GM21576 (cell line): Measurements from ENCODE around the gene MUC5B.
"Not testable (repeated sequence)": the region's sequence is repeated elsewhere in the genome, so short reads cannot be mapped to it uniquely, and the experiment has no call there.

Source experiments
- ATAC-seq: cut with Tn5 transposase; IDR thresholded peaks from one replicate; pipeline ENCODE4 v1.9.1; 2021; ENCODE audit warnings: mild to moderate bottlenecking, moderate library complexity; ENCODE audit not compliant: unreplicated experiment

The MUC5B gene

DNA sequence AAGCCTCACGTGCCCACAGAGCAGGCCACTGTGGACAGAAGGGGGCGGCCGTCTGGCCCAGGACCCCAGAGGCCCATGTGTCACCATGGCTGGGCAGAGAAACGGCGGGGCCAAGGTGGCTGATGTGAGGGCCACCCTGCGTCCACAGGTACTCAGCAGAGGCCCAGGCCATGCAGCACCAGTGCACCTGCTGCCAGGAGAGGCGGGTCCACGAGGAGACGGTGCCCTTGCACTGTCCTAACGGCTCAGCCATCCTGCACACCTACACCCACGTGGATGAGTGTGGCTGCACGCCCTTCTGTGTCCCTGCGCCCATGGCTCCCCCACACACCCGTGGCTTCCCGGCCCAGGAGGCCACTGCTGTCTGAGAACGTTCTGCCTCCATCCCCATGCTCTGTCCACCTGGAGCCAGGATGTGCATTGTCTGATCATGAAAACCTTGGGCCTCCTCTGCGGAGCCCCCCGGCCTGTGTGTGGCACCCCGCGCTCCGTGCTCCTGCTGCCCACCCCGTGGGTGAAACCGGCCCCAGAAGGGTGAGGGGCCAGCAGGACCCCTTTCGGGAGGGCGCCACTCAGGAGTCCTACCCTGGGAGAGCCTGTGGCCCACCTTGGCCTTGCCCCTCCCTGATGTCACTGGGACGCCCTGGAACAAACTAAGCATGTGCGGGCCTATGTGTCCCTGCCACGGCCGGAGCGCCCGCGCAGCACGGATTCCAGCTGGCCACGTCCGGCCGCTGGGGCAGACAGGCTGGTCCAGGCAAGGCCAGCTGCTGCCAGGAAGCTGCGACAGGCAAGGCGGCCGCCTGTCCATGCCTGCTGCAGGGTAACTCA is 38.6 kb downstream of the MUC5B start:
- no peak for ATAC-seq

- peak; percentile 89 for ATAC-seq
Measured at GRCh38 chr11:1262172-1263006, 39.5 kb downstream of the MUC5B start.

GRCh38 chr11:1263010-1263409 is 40.1 kb downstream of the MUC5B start:
- peak; percentile 7 for ATAC-seq

DNA sequence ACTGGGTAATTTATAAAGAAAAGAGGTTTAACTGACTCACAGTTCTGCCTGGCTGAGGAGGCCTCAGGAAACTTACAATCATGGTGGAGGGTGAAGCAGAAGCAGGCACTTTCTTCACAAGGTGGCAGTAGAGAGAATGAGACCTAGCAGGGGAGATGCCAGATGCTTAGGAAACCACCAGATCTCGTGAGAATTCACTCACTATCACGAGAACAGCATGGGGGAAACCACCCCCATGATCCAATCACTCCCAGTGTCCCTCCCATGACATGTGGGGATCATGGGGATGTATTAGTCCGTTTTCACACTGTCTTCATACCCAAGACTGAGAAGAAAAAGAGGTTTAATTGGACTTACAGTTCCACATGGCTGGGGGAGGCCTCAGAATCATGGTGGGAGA is 41.6 kb downstream of the MUC5B start:
- not testable (repeated sequence) for ATAC-seq

GRCh38 chr11:1265480-1265879 is 42.6 kb downstream of the MUC5B start:
- ATAC-seq, result not testable (repeated sequence)

- ATAC-seq, result not testable (repeated sequence)
Measured at GRCh38 chr11:1266976-1267375, 44.1 kb downstream of the MUC5B start.

DNA sequence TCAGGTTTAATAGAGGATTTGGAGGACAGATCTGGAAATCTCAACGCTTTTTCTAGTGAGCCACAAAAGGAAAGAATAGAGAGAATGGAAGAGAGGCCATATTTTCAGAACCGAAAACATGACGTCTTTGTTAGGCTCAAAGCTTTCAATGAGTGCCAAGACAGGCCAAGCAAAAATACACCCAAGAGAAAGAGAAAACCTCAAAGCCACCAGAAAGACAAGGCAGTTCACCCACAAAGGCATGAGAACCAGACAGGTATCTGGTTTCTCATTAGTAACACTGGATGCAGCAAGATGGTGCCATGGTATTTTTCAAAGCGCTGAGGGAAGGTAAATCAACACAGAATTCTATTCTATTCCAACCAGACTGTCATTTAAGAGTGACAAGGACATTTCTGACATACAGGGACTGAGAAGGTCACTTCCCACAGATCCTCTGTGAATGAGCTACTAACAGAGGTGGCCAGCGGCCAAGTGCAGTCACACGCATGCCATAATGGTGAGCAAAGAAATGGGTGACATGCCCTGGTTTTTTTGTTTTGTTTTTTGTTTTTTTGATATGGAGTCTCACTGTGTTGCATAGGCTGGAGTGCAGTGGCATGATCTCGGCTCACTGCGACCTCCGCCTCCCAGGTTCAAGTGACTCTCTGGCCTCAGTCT is 44.7 kb downstream of the MUC5B start:
- no peak for ATAC-seq

- no peak for ATAC-seq
Measured at GRCh38 chr11:1269957-1270356, 47.1 kb downstream of the MUC5B start.

- ATAC-seq, result no peak
Measured at GRCh38 chr11:1270476-1270875, 47.6 kb downstream of the MUC5B start.

DNA sequence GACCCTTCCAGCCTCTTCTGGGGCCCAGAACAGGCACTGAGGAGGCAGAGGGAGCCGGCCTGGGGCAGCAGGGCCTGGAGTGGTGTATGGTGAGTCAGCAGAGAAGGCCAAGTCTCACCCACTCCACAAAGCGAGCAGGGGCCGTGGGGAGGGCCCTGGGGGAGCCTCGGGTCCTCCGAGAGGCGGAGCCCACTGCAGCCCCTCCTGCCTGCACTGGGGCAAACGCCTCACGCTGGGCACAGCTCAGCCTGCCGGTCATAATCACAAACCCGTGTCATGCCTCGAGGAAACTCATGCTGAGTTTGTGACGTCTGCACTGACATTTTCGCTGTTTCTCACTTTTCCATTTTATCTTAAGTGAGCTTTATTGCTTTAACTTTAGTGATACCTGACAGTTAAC is 48.1 kb downstream of the MUC5B start:
- ATAC-seq, result no peak

DNA sequence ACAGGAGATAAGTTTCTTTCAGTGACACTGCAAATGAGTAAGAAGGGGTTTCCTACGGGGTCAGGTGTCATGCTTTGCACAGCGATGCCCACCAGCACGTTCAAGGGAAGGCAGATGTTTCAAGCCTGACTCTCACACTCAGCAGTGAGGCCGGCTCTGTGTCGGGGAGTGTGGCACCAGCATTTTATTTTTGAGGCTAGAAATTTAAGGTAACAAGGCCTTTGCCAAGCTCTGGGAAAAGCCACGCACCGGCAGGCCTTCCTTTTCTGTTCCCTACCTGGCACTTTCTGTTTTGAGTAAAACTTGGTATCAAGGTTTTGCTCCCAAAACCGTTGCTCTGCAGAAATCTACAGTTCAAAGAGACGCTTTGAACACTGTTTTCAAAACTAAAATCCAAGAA is 48.5 kb downstream of the MUC5B start:
- ATAC-seq, result no peak

DNA sequence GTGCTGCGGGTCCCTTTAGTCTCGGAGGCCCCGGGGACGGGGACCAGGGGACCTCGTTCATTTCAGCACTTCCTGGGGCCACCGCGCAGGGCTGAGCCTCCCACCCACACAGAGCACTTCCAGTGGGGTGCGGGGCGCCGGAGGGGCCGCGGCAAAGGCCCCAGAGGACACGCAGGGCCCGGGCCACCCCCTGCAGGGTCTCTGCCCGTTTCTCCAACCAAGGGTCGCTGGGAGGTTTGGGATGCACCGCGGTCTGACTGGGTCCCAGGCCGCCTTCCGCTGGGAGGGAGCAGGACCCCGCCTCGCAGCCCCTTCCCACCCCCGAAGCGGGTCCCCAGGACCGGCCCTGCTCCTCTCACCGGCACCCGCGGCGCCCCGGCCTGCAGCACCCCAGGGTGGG is 49.1 kb downstream of the MUC5B start:
- ATAC-seq, result no peak

- no peak for ATAC-seq
Measured at GRCh38 chr11:1272531-1272930, 49.7 kb downstream of the MUC5B start.

DNA sequence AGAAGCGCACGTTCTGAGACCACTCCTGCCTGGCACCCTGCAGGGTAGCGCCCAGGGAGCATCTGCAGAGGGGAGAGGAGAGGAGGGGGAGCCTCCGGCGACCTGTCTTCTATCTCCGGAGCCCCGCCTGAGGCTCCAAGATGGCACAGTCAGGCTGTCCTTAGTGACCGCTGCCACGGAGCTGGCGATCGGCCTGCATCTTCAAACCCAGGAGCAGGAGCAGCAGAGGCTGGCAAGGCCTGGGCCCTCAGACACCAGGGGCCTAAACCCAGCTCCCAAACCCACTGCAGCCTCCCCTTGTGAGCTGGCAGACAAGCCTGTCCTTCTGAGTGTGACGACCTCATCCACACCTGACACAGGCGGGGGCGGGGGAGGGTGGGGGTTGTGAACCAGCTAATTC is 51.6 kb downstream of the MUC5B start:
- ATAC-seq, result no peak

GRCh38 chr11:1275021-1275420 is 52.2 kb downstream of the MUC5B start:
- ATAC-seq, result no peak

- ATAC-seq, result no peak
Measured at GRCh38 chr11:1276041-1276790, 53.4 kb downstream of the MUC5B start.

DNA sequence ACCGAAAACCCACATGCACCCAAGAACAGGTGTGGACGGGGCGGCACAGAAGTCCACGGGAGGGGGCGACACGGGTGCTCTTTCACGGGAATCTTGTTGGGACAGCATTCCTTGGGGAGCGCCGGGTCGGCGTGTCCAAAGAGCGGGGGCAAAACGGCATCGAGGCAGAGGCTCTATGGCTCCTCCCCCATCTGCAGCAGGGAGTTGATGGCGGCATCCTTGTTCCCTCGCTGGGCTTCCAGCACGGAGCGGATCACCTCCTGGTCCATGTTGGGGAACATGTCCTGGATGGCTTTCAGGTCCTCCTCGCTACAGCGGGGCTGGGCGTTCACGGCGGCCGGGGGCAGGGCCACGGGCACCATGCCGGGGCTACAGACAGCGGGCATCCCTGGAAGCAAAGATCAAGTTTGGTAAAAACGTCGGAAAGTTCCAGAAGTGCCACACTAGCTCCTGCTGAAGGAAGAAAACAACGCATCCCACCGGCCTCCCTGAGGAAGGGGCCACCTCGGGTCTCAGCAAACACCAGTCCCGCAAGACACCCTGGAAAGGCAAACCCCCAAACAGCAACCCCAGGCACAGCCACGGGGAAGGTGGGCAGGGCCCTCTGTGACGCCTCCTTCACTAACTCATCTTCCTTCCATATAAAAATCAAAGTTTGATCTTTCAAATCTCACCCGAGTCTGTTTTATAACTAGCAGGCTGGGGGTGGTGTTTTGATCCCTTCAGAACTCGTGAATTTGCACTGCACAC is 54.2 kb downstream of the MUC5B start:
- no peak for ATAC-seq

GRCh38 chr11:1277936-1278512 is 55.2 kb downstream of the MUC5B start:
- ATAC-seq, result no peak

DNA sequence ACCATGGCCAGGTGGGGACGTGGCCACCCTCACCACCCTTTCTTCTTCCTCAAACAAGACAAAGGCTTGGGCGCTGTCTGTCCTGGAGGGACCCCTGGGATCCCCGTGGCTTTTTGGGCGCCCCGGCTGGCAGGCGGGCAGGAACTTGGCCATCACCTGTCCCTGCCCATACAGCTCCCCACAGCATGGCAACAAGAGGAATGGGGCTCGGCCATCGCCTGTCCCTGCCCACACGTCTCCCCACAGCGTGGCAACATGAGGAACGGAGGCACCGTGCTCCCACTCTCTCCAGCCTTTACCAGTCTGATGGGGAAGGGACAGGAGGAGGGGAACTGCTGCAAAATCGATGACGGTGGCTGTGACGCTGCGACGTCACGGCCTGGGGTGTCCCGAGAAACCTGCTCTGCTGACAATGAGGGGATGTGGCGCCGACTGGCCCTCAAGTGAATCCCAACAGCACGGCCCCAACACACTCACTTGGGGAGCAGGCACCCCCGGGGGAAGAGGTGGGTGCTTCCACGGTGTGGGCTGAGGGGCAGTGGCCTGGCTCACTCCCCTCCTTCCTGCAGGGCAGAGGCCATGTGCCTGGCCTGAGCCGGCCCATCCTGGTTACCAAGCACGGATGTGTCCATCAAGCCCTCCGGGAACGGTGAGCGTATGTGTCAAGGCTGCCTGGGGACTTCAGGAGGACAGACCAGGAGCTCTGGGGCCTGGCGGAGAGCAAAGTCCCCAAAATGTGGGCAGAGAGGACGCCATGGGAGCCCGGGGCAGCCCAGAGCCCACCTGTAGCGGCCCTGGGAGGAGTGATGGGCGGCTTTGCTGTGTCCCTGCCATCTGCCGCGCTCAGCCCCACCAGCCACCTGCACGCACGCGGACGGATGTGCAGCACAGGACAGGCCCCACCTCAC is 56.2 kb downstream of the MUC5B start:
- ATAC-seq, result no peak
